Stimulated activated CD4-positive, alpha-beta T cell treated with anti-CD3 and anti-CD28 coated beads, Interleukin-1b, Interleukin-23, amount 100 ng/mL, for 1 hour (primary cell): ENCODE measurements around the gene NFYC.

Source experiments
- DNase-seq, 2 donors: peaks; one replicate each; pipeline ENCODE4 v3.0.0-alpha.2; 2020; ENCODE audit warnings: low read depth in 2 of 2

The NFYC gene

GRCh38 chr1:40798366-40799281 is 107.1 kb downstream of the NFYC start:
- DNase-seq = no peak

- no peak for DNase-seq
These were observed 107.9 kb downstream of the NFYC start for GRCh38 chr1:40799351-40799867.

- no peak for DNase-seq
These were observed 110.2 kb downstream of the NFYC start for GRCh38 chr1:40801742-40802077.

GRCh38 chr1:40802078-40802741 is 110.7 kb downstream of the NFYC start:
- DNase-seq = peak; percentile 71 to 80

GRCh38 chr1:40802742-40803113 is 111.2 kb downstream of the NFYC start:
- no peak for DNase-seq

GRCh38 chr1:40803447-40803846 is 111.9 kb downstream of the NFYC start:
- DNase-seq = no peak

GRCh38 chr1:40803902-40804301 is 112.4 kb downstream of the NFYC start:
- no peak for DNase-seq

- DNase-seq = no peak
These were observed 114.7 kb downstream of the NFYC start for GRCh38 chr1:40806240-40806639.

DNA sequence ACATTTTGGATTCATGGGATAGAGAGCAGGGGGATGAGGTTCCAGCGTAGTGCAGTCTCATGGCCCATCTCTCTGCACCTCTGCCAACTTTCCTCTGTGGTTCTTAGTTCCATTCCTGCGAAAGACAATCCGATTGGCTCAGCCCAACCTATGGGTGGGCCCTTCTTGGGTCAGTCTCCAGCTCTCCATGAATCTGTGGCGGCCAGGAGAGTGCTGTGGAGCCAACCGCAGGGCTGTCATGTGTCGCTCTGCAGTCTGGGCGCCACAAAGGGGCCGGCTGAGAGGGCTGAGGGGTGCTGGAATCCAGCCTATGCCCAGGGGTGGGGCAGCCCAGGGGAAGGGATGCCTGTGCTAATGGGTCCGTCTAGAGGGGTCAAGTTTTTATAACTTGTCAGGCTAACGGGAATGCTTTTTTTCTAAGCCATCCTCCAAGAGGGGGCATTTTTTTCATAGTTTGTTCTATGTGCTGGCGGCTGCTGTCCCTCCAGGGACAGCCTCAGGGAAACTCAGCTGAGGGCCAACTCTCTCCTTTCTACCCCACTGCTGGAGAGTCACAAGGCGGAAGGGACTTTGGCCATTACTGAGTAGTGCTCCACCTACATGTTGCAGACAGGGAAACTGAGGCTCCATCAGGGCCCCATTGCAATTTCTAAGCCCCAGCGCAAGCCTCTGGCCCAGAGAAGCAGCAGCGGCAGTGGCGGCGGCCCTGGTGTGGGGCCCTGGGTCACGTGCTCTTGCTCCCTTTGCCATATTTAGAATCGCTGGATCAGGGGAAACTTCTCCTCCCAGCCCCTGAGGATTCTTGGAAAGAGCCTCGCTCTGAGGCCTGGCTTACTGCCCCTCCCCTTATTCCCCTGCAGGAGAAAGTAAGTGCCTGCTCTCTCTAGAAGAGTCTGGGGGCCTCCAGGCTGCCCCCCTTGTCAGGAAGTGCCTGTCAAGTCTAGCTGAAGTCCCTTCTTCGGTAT is 115.5 kb downstream of the NFYC start:
- no peak for DNase-seq

DNA sequence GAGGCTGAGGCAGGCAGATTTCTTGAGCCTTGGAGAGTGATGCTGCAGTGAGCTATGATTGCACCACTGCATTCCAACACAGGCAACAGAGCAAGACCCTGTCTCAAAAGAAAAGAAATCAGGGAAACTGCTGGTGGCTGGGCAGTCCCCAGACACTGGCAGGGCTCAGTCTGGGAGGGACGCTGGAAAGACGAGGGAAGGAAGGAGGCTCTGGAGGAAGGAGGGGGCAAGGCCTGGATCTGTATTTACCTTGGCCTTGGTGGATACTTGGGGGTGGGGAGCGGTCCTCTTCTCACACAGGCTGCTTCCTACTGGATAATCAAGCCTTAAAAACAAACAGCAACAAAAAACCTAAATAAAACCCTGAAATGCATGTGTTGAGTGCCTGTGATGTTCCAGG is 116.5 kb downstream of the NFYC start:
- DNase-seq = no peak

- no peak for DNase-seq
These were observed 116.9 kb downstream of the NFYC start for GRCh38 chr1:40808444-40808843.

DNA sequence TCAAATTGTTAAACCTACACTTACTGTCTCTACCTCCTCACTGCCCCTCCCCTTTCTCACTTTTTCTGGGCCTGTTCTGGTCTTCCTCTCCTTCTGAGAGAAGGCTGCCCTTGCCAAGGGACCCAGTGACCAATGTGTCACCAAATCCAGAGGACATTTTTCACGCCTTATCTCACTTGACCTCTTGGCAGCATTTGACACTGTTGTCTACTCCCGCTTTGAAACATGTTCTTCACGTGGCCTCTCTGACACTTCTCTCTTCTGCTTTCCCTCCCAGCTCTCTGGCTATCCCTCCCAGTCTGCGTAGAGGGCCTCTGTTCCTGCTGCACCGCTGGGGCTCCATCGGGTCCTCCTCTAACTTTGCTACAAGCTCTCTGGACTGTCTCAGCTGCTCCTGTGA is 117.4 kb downstream of the NFYC start:
- DNase-seq = no peak

GRCh38 chr1:40810927-40811326 is 119.4 kb downstream of the NFYC start:
- DNase-seq = no peak

- DNase-seq = no peak
These were observed 123.9 kb downstream of the NFYC start for GRCh38 chr1:40815420-40815819.

DNA sequence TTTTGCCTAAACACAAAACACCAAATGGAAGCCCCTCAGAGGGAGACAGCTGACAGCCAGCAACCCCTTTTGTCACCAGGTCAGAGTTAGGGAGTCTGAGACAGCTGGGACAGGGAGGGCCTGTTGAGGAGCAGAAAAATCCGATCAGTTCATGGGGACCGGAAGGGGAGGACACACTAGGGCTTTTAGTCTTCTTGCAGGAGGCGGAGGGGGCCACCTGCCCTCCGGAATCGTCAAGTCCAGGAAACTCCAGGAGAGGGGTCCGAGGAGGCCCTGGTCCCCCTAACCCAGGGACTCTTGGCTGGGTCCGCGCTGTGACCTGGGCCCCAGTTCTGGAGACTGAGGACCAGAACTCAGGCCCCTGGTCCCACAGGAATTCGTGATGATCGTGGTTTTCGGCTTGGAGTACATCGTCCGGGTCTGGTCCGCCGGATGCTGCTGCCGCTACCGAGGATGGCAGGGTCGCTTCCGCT is 126.3 kb downstream of the NFYC start:
- no peak for DNase-seq

DNA sequence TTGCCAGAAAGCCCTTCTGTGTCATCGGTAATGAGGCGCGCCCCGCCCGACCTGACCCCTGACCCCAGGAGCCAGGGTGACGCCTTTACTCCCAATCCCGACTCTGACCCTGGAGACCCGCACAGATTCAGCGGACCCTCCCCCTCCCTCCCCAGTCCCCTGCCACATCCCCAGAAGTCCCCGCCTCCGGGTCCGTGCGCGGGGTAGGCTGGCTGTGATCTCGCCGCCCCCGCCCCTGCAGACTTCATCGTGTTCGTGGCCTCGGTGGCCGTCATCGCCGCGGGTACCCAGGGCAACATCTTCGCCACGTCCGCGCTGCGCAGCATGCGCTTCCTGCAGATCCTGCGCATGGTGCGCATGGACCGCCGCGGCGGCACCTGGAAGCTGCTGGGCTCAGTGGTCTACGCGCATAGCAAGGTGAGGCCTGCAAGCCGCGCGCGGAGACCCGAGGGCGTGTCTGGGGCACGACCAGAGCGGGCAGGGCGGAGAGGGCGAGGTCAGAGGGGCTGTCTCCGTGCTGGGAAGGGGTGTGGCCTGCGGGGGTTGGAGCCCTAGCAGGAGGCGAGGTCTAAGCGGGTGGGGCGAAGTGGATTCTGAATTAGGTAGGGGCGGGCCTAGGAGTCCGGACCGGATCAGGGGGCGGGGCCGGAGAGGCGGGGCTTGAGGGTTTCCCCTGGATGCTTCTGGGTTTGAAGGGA is 126.9 kb downstream of the NFYC start:
- peak; percentile 71 to 72 for DNase-seq

DNA sequence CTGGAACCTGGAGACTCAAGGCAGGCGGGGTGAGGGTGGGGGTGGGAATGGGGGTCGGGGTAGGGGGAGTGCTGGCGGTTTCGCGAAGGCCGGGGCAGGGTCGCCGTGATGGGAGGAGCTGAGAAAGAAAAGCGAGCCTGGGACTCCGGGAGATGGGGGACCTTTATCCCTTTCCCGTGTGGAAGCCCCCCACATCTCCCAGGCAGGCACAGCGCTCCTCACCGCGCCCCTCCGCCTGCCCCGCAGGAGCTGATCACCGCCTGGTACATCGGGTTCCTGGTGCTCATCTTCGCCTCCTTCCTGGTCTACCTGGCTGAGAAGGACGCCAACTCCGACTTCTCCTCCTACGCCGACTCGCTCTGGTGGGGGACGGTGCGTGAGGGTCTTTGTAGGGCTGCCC is 127.6 kb downstream of the NFYC start:
- DNase-seq = no peak

- no peak for DNase-seq
These were observed 128.8 kb downstream of the NFYC start for GRCh38 chr1:40820251-40820797.
